HG03571 (cell line): ENCODE results near the gene LYPD3.

Experiments used
- ATAC-seq: cut with Tn5 transposase; IDR thresholded peaks from one replicate; pipeline ENCODE4 v1.9.1; 2021; ENCODE audit not compliant: unreplicated experiment

LYPD3 gene

DNA sequence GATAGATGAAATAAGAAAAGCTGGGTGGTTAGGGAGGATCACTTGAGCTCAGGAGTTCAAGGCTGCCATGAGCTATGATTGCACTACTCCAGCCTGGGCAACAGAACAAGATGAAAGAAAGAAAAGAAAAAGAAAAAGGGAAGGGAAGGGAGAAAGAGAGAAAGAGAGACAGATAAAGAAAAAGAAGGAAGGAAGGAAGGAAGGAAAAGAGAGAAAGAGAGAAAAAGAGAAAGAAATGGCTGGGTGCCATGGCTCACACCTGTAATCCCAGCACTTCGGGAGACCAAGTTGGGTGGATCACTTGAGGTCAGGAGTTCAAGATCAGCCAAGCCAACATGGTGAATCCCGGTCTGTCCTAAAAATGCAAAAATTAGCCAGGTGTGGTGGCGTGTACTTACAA is 29.6 kb downstream of the LYPD3 start:
- no peak for ATAC-seq

DNA sequence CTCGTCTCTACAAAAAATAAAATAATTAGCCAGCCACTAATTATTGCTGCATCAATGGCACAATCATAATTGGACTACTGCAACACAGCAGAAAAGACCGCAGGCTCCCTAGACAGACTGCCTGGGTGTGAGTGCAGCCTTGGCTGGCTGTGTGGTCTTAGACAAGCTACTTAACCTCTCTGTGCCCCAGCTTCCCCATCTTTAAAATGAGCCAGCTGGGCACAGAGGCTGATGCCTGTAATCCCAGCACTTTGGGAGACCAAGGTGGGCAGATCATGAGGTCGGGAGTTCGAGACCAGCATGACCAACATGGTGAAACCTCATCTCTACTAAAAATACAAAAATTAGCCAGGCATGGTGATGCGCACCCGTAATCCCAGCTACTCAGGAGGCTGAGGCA is 31.7 kb downstream of the LYPD3 start:
- no peak for ATAC-seq

DNA sequence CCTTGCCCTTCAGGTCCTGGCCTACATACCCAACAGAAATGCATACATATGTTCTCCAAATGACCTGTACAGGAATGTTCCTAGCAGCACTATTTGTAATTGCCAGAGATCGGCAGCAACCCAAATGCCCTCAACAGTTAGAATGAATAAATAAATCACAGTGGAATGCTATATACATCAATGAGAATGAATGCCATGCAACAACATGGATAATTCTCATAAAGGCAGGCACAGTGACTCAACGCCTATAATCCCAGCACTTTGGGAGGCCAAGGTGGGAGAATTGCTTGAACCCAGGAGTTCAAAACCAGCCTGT is 32.1 kb downstream of the LYPD3 start:
- ATAC-seq = no peak

DNA sequence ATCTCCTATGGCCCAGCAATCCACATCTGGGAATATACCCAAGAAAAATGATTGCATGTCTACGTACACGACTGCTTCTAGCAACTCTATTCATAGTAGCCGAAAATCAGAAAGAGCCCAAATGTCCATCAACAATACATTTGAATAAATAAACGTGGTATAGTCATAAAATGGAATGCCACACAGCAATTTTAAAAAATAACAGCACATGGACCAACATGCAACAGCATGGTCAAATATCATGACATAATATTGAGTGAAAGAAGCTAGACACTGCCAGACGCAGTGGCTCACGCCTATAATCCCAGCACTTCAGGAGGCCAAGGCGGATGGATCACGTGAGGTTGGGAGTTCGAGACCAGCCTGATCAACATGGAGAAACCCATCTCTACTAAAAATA is 34.4 kb downstream of the LYPD3 start:
- no peak for ATAC-seq

DNA sequence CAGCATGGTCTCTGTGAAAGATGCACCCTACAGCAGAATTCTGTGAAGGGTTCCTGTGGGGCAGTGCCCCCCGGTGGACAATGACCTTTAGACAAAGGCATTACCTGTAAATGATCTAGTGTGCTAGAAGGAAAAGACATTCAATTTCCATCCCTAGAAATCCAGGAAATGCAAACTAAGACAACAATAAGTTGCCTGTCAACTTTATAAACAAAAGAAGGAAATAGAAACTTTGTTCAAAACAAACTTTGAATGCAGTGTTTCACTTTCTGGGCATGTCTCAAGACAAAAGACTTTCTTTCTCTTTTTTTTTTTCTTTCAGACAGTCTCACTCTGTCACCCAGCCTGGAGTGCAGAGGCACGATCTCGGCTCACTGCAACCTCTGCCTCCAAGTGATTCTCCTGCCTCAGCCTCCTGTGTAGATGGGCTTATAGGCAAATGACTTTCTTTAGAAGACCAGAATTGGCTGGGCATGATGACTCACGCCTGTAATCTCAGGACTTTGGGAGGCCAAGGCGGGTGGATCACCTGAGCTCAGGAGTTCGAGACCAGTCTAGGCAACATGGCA is 35.2 kb downstream of the LYPD3 start:
- ATAC-seq = no peak

DNA sequence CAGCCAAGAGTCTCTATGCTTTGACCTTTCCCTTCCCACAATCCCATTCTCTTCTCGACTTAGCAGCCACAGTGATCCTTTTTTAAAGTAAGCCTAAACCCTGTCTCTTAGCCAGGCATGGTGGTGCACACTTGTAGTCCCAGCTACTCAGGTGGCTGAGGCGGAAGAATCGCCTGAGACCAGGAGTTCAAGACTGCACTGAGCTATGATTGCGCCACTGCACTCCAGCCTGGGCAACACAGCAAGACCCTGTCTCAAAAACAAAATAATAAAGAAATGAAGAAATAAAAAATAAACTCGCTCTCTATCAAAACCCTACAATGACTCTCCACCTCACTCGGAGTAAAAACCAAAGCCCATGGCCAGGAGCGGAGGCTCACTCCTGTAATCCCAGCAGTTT is 36.0 kb downstream of the LYPD3 start:
- ATAC-seq = no peak

DNA sequence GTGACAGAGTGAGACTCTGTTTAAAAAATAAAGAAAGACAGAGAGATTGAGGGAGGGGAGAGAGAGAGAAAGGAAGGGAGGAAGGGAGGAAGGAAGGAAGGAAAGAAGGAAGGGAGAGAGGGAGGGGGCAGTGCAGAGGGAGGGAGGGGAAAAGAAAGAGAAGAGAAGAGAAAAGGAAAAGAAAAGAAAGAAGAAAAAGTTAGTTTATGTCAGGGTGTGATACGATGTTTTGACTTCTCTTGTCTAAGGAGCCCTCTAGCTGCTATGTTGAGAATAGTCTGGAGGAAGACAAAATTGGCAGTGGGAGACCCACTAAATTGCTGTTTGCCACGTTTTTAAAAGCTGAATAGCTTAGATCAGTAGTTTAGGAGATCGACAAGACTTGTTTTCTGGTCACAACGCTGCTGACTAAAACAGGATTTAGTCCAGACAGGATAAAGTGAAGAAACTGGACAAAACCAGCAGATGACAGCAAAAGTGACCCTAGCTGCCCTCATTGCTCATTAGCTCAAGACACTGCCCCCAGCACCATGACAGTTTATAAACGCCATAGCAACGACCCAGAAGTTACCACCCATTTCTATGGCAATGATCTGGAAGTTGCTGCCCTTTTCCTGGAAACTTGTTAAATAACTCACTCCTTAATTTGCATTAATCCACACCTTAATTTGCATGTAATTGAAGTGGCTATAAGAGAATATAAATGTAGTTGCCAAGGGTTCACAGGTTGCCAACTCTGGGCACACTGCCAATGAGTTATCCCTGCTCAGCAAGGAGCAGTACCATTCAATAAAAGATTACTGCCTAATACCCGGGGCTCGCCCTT is 39.6 kb downstream of the LYPD3 start:
- ATAC-seq = no peak

DNA sequence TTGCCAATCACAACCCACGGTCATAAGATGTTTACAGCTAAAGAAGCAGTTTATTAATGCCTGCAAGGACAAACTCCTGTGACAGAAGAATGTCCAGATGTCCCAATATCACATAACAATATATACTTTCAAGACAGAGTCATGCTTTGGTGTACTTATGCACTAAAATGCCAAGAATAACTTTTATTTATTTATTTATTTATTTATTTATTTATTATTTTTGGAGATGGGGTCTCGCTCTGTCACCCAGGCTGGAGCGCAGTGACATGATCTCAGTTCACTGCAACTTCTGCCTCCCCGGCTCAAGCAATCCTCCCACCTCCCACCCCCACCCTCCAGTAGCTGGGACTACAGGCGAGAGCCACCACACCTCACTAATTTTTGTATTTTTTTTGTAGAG is 41.6 kb downstream of the LYPD3 start:
- ATAC-seq = no peak

DNA sequence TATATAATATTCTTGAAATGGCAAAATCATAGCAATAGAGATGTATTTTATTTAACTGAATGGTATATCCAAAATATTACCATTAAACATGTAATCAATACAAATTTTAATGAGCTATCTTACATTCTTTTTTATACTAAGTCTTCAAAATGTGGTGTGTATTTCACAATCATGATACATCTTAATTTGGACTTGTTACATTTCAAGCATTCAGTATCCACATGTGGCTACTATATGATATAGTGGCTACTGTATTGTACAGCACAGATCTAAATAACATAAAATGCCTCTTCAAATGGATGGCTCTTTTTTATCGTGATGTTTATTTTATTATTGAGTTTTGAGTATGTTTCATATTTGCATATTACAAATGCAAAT is 42.7 kb downstream of the LYPD3 start:
- no peak for ATAC-seq

DNA sequence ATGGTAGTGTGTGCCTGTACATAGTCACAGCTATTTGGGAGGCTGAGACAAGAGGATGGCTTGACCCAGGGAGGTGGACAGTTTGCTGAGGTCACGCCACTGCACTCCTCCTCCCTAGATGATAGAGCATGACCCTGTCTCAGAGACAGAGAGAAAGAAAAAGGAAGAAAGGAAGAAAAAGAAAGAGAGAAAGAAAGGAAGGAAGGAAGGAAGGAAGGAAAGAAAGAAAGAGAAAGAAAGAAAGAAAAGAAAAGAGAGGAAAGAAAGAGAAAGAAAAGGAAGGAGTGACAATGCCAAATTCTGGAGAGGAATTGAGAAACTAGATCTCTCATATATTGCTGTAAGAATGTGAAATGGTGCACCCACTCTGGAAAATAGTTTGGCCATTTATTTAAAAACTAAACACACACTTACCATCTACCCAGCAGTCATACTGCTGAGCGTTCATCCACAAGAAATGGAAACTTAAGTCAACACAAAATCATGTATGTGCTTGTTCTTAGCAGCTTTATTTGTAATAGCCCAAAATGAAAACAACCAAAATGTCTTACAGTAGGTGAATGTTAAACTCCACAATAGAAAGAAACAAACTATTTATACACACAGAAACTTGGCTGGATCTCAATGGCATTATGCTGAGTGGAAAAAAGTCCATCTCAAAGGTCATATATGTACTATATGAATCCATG is 43.3 kb downstream of the LYPD3 start:
- ATAC-seq = no peak

DNA sequence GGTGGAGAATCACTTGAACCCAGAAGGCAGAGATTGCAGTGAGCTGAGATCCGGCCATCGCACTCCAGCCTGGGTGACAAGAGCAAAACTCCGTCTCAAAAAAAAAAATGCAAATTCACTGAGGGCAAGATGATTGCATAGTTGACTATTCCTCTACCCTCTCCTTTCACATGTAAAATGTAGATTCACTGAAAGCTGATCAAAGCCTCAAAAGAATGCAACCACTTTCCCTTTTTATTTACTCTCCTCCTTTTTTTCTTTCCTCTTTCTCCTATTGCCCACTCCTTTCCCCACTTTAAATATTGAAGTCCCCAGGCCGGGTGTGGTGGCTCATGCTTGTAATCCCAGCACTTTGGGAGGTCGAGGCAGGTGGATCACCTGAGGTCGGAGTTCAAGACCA is 44.5 kb downstream of the LYPD3 start:
- no peak for ATAC-seq

DNA sequence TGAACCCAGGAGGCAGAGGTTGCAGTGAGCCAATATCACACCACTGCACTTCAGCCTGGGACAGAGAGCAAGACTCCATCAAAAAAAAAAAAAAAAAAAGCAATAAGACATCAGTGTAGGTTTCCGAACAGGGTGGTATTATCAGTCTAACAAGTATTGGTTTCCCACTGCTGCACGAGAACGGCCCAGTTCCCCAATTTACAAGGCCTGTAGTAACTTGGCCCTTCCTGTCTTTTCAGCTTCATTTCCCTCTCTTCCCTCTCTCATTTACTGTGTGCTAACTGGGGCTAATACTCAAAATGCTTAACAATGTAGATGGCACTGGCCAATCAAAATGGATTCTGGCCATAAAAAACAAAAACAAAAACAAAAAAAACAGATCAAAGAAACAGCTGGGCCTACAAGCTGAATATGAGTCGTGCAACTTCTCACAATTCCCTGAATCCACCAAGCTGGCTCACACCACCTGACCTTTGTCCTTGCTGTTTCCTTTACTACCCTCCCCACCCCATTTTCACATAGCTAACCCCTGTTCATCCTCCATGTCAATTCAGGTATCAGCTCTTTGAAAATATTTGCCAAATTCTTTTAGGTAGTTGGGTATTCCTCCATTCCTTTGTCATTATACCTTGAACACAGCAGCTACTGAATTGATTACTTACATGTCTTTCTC is 48.3 kb downstream of the LYPD3 start:
- no peak for ATAC-seq

DNA sequence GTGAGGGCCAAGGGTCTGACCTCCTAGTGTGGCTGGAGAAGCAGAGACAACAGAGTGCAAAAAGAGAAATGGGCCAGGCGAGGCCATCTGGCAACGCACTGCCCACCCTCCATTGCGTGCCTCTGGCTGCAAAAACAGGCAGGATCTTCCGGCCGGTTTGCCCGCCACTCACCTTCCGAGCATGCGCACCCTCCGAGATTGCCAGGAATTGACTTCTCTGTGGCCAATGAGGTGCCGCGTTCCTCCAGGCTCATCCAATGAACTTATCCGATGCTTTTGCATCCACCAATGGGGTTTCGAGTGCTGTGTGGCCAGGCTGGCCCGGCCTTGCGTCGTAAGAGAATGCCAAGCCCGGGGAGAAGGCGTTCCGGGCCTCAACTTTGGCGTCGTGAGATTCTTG is 50.9 kb downstream of the LYPD3 start, which contains the start of gene TEX101:
TSS of gene TEX101 (plus strand) at position 337 of the 400 bp plus-strand sequence. CDS start 1,030 bp downstream, outside the sequence.
- ATAC-seq = no peak

DNA sequence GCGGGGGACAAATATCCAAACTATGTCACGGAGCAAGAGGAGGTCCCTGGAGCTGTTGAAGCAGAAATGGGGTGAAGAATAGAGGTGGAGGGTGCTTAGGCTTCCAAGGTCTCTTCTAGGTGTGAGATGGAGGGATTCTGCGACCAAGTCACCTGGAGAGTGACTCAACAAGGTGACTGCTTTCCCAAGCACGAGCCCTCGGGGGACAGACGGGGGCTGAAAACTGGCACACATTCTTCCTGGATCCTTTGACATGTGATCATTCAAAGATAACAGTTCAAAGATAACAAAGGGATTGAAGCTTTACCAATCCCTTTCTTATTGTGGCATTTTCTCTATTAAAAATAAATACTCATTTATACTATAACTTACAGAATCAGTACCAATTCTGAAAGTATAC is 53.0 kb downstream of the LYPD3 start:
- ATAC-seq = no peak
